HG02885 (cell line): ENCODE results near the gene LMO2.
"Not testable (repeated sequence)": the region's sequence is repeated elsewhere in the genome, so short reads cannot be mapped to it uniquely, and the experiment has no call there.

ENCODE experiments used
- ATAC-seq: cut with Tn5 transposase; IDR thresholded peaks from one replicate; pipeline ENCODE4 v1.9.1; 2021; ENCODE audit warnings: mild to moderate bottlenecking; ENCODE audit not compliant: unreplicated experiment, poor library complexity

LMO2 gene

GRCh38 chr11:33891714-33892327, at the start of gene LMO2:
TSS of gene LMO2 (minus strand) at chr11:33892076. CDS start at chr11:33869716, 22,360 bp downstream.
- ATAC-seq, result no peak

GRCh38 chr11:33940538-33940815, 48.6 kb upstream of the LMO2 start:
- ATAC-seq, result no peak

DNA sequence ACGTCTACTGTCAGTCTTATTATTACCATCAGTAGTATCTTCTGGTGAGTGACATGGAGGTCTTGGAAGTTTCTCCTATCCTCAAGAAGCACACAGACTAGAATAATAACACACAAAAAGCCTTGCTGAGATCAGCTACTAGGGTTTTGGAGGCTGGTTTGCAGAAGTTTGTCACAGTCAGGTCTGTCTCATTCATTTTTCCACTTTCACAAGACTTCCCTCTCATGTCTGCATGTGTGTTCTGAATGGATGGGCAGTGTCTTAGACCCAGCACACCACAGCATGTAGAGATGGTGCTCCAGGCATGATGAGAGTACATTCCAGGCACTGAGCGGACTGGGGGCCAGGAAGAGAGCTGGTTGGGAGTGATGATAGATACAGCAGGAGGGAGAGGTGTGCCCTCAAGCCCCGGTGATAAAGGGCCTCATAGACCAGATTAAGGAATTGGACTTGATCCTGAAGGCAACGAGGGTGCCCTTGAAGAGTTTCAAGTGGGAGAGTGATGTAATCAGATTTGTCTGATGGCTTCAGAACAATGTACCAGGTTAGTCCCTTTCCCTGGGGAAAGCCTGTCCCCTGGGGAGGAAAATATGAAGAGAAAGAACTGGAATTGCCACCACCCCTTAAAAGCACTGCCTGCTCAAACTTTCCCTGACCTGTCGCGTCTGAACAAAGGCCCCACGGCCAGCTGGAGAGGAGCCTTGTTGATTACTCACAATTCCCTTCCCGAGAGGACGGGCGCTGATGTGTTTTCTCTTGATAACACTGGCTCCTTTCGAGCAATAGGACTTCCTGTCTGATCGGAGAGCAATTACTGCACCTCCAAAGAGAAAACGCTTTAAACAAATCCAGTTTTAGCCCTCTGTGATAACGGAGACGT, 45.1 kb upstream of the LMO2 start:
- ATAC-seq, result no peak

- no peak for ATAC-seq
These were observed 43.9 kb upstream of the LMO2 start for GRCh38 chr11:33935461-33936456.

GRCh38 chr11:33935005-33935404, 43.1 kb upstream of the LMO2 start:
- no peak for ATAC-seq

GRCh38 chr11:33934450-33934849, 42.6 kb upstream of the LMO2 start:
- no peak for ATAC-seq

DNA sequence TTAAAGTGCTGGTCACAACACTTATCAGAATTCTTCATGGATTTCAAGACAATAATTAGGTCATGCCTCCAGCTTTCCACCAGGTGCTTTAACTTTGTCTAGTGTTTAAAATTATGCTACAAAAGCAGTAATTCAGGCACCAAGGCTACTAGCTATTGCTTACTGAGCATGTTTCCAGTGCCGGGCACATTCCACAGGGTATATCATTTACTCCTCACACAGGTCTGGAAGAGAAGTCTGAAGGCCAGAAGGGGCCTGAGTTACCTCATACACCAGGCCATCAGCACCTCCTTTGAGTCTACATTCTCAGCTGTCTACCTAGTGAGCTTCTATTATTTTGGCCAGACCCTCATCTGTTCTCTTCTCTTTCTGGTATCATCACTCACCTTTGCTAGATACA, 41.7 kb upstream of the LMO2 start:
- no peak for ATAC-seq

DNA sequence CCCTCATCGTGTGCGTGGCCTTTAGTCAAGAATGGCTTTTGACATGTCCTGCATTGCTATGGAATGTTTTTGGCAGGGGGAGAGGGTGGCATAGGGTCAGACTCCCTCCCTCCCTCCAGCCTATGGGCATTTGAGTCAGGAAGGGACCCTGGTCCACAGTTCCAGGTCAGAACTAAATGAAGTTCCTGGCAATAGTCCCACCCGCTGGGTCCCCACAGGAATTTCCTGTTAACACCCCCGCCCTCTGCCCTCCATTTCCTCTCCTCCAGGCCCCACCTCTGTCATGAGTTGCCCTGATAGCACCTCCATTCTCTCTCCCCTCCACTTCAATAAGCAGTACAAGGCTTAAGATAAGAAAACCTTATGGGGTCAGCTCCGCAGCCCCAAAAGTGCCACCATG, 40.8 kb upstream of the LMO2 start:
- ATAC-seq, result no peak

GRCh38 chr11:33931739-33932366, 40.0 kb upstream of the LMO2 start:
- not testable (repeated sequence) for ATAC-seq

GRCh38 chr11:33931067-33931466, 39.2 kb upstream of the LMO2 start:
- ATAC-seq, result no peak

- no peak for ATAC-seq
These were observed 38.6 kb upstream of the LMO2 start for GRCh38 chr11:33930317-33931021.

- no peak for ATAC-seq
These were observed 36.7 kb upstream of the LMO2 start for GRCh38 chr11:33928564-33928963.

DNA sequence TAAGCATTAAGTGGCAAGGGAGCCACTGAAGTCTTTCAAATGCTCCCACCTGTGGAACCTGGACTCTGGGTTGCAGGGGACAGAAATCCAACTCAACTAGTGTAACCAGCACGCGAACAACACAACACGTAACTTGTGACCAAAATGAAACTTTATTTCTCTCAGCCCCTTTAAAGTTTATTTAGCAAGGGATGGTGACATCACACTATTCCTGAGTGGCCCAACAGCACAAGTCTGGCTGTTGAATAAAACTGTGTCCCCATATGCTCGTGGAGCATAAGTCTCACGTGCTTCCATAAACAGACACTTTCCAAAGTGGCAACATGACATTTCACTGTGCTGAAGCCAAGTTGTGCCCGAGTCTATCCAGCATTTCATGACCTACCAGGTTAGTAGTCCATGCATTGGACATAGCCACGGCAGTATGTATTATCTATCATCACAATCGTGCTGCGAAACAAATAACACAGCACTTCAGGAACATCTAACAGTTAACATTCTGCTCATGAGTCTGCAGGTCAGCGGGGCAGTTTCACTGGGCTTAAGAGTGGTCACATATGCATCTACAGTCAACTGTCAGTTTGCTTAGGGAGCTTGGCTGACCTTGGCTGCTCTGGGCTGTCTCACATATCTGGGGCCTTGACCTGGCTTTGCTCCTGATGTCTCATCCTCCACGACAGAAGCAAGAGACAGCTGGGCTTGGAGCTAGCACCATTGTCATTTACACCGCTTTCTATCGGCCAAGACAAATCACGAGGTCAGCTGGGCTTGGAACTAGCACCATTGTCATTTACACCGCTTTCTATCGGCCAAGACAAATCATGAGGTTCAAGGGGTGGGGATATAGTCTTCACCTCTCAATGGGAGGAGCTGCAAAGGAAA, 35.0 kb upstream of the LMO2 start:
- no peak for ATAC-seq

DNA sequence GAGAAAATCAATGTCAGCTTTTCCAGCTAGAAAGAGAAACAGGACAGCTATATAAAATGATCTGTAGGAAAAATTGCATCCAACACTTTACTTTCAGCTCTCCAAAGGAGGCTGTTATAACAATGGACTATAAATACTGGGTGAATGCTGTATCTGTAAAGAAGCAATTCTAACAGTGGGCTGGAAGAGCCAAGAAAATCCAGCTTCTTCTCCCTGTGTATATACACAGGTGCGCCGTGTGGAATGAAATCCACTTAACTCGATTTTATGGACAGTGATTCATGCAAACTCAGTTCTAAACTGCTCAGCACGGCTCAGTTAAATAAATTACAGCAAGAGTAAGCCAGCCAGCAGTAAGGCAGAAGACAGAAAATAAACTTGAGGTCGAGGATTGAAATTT, 32.5 kb upstream of the LMO2 start:
- no peak for ATAC-seq

DNA sequence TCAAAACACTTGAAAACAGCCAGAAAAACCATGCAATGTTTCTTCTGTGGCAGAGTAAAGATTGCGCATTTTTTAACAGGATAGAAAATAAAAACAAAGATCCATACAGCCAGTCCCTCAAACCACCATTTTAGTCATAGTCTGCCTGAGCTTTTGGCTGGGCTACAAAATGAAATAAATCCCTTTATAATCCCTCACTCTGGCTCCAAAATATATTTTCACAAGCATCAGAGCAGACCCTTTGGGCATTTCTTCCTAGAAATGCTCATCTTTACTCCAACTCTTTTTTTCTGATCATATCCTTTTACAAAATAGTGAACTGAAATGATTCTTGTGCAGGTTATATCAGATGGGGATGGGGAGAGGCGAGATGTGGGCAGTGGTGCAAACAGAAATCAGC, 31.8 kb upstream of the LMO2 start:
- ATAC-seq, result no peak

DNA sequence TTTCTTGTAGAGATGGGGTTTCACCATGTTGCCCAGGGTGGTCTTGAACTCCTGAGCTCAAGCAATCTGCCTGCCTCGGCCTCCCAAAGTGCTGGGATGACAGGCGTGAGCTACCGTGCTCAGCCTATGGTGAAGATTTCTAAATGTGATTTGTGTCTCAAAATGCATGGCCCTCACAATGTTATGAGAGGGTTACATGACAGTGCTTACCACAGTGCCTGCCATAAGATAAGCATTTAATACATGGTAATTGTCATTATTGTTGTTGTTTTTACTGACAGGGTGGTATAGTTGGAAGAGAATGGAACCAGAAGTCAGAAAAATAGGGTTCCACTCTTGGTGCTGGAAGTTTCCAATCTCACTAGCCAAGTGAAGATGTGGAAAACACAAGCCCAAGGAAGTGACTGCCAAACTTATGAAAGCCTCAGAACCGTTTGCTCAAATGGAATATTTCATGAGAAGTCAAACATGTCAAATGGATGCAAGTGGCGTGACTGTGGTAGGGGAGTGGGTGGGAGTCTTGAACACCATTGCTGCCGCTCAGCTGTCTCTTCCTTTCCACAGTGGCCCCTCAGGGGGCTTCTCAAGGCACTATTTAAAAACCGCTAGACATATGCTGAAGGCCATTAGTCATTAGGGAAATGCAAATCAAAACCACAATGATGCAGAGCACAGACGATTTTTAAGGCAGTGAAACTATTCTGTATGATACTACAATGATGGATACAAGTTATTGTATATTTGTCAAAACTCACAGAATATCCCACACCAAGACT, 29.1 kb upstream of the LMO2 start:
- peak; percentile 95 for ATAC-seq

DNA sequence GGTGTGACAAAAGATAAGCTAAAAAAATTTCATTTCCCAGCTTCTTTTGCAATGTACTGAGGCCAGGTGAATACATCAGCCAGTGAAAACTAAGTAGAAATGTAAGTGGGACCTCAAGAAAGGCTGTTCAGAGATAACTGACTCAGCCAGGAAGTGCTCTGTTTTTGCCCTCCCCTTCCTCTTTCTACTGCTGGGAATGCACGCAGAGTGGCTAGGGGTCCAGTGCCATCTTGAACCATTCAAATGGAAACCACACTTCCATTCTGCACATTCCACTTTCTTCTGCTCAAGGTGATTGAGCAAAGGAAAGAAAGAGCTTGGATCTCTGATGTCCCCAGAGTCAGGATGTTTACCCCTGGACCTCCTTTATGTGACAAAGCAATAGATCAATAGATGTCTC, 27.8 kb upstream of the LMO2 start:
- ATAC-seq, result no peak

GRCh38 chr11:33917402-33917801, 25.5 kb upstream of the LMO2 start:
- not testable (repeated sequence) for ATAC-seq
